ENCODE measurements around the gene RBM20.
"Not testable (repeated sequence)": the region's sequence is repeated elsewhere in the genome, so short reads cannot be mapped to it uniquely, and the experiment has no call there.

Gene RBM20

GRCh38 chr10:110636932-110637557, 7.1 kb upstream of the RBM20 start:
- H3K9me3 ChIP-seq (ENCODE audit: severe bottlenecking), result no peaks in the 10 kb centered on the region
- TF ChIP-seq CTCF (IDR thresholded peaks at IDR 0.05; ENCODE audit: low read depth, low read length), result no peak
- H3K4me3 ChIP-seq (ENCODE audit: low read depth, low read length), result no peak overlapping the region
- H3K27me3 ChIP-seq (ENCODE audit: insufficient read depth, low read depth, severe bottlenecking), result no peaks in the 10 kb centered on the region
- no peaks in the 10 kb centered on the region for H3K36me3 ChIP-seq
- no peak overlapping the region for H3K27ac ChIP-seq
- DNase-seq, result peak; percentile 20

GRCh38 chr10:110637558-110638053, 6.5 kb upstream of the RBM20 start:
- Histone ChIP-seq H3K4me3 (ENCODE audit: low read depth, low read length) (no peak overlapping the region), H3K36me3 (no peaks in the 10 kb centered on the region), H3K27ac (no peak overlapping the region), H3K27me3 (ENCODE audit: insufficient read depth, low read depth, severe bottlenecking) (no peaks in the 10 kb centered on the region), H3K9me3 (ENCODE audit: severe bottlenecking) (no peaks in the 10 kb centered on the region)
- TF ChIP-seq CTCF (IDR thresholded peaks at IDR 0.05; ENCODE audit: low read depth, low read length), result no peak
- DNase-seq, result peak; percentile 62

GRCh38 chr10:110638319-110638718, 5.8 kb upstream of the RBM20 start:
- Histone ChIP-seq H3K27me3 (ENCODE audit: insufficient read depth, low read depth, severe bottlenecking) (no peaks in the 10 kb centered on the region), H3K36me3 (no peaks in the 10 kb centered on the region), H3K27ac (no peak overlapping the region), H3K9me3 (ENCODE audit: severe bottlenecking) (no peaks in the 10 kb centered on the region), H3K4me3 (ENCODE audit: low read depth, low read length) (no peak overlapping the region)
- DNase-seq, result no peak
- TF ChIP-seq CTCF (IDR thresholded peaks at IDR 0.05; ENCODE audit: low read depth, low read length), result no peak

GRCh38 chr10:110639046-110639445, 5.1 kb upstream of the RBM20 start:
- H3K27me3 ChIP-seq (ENCODE audit: insufficient read depth, low read depth, severe bottlenecking); H3K4me3 ChIP-seq (ENCODE audit: low read depth, low read length); DNase-seq; H3K27ac ChIP-seq; H3K36me3 ChIP-seq; H3K9me3 ChIP-seq (ENCODE audit: severe bottlenecking): not testable (repeated sequence)

- not testable (repeated sequence) for H3K36me3 ChIP-seq; H3K4me3 ChIP-seq (ENCODE audit: low read depth, low read length); H3K27me3 ChIP-seq (ENCODE audit: insufficient read depth, low read depth, severe bottlenecking); DNase-seq; H3K27ac ChIP-seq; H3K9me3 ChIP-seq (ENCODE audit: severe bottlenecking)
Observed at GRCh38 chr10:110639858-110640257, 4.3 kb upstream of the RBM20 start.

- Histone ChIP-seq H3K36me3 (no peaks in the 10 kb centered on the region), H3K4me3 (ENCODE audit: low read depth, low read length) (no peak overlapping the region), H3K27ac (peak overlapping the region; percentile 36; the same call in 1 of the 2 replicates), H3K9me3 (ENCODE audit: severe bottlenecking) (no peaks in the 10 kb centered on the region), H3K27me3 (ENCODE audit: insufficient read depth, low read depth, severe bottlenecking) (no peaks in the 10 kb centered on the region)
- peak; percentile 88 for DNase-seq
- no peak for TF ChIP-seq CTCF (IDR thresholded peaks at IDR 0.05; ENCODE audit: low read depth, low read length)
Observed at GRCh38 chr10:110641256-110641655, 2.9 kb upstream of the RBM20 start.

All from WERI-Rb-1 (cell line).